ENCODE data around the gene RND3. TPM values are rescaled to one million over a fixed set of nuclear protein-coding genes. Genes with fewer than 3 reads are reported as not detected.

Gene RND3, protein sequence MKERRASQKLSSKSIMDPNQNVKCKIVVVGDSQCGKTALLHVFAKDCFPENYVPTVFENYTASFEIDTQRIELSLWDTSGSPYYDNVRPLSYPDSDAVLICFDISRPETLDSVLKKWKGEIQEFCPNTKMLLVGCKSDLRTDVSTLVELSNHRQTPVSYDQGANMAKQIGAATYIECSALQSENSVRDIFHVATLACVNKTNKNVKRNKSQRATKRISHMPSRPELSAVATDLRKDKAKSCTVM
- under 0.01 TPM for total RNA-seq

DNA sequence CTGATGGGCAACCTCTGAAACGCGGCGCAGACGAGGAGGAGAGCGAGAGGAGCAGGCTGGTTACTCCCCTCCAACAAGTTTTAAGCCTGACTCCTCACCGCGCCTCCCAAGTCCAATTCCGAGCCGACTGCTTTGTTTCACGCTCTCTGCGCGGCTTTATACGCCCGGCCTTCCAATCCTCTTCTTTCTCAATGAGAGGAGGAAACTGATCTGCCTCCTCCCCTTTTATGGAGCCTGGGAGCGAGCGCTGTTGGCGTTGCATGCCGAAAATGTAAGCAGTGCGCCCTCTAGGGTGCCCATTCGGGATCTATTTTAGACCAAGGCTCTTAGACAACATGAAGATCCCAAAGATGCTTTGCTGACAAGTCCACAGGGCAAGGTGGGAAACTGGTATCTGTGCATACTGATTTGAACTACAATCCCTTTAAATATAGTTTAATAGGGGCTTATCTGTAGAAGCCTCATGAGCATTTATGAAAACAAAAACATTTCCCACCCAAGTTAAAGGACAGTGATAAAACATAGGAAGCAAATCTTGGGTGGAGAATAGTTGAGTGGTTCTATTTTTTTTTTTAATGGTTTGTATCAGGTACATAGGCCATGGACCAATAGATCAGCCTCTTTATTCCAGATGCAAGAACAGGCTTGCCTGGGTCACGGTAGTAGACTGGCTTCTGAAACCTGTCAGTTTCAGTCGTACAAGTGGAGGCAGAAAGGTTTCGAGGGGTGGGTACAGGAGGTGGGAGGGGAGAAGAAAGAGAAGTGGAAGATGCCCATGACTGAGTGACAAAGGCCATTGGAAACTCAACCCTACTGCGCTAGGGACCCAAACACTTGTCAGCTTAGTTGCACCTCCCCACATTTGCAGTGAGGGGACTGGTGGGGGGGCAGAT lies at the start of gene RND3:
TSS of gene RND3 (minus strand) at position 131 of the 893 bp plus-strand sequence. CDS start 250 bp downstream, outside the sequence.
- DNase-seq (ENCODE audit: low read depth in 2 of 3, low spot score in 2 of 3): peak in 2 of 3 donors; percentile 58 to 73

DNA sequence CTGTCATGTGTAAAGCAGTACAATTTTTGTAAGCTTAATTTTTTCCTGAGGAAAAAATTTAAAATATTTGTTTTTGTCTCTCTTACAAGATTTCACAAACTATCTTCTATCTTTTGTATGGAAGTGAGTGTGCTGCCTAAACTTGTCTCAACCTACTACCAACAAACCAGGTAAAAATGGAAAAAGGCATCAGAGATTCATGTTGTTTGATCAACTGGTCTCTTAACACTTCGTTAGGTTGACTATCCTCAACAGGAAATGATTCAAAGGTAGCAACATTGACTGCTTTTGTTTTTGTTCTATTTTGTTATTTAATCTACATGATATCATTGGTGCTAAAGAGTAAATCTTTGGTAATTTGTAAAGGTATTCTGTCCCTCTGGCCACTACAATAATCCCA lies 47.7 kb upstream of the RND3 start:
- no peak for DNase-seq (ENCODE audit: low read depth in 2 of 3, low spot score in 2 of 3)

DNA sequence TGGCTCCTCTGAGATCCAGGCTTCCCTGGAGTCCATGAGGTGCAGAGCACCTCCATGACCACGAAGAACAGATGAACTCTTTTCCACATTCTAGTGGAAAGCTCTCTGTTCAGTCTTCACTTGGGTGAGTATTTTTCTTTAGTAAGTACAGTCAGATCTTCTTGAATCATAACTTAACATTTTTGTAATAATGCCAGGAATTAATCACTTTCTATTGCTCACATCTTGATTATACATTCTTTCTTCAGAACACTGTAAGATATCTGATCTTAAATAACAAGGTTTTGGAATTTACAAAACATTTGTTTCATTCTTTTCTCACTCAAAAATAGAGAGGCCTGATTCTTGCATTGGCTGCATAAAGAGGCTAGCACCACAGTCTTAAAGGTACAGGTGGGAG lies 45.4 kb upstream of the RND3 start:
- DNase-seq (ENCODE audit: low read depth in 2 of 3, low spot score in 2 of 3): no peak

DNA sequence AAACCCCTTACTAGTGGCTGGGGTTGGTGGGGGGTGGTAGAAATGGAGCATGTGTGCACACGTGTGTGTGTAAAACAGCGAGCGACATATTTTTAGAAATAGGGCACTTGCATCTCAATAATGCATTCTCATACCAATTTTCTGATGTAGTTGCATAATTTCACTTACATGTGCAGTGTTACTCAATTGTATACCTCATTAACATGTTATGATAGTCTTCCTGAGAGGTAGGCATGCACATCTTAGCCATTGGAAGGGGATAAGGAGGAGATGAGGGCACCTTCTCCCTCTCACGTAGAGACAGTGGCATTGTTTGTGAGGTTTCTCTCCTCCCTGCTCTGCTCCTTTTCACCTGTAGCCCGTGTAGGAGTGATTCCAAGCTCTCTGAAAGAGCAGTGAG lies 44.6 kb upstream of the RND3 start:
- no peak for DNase-seq (ENCODE audit: low read depth in 2 of 3, low spot score in 2 of 3)

DNA sequence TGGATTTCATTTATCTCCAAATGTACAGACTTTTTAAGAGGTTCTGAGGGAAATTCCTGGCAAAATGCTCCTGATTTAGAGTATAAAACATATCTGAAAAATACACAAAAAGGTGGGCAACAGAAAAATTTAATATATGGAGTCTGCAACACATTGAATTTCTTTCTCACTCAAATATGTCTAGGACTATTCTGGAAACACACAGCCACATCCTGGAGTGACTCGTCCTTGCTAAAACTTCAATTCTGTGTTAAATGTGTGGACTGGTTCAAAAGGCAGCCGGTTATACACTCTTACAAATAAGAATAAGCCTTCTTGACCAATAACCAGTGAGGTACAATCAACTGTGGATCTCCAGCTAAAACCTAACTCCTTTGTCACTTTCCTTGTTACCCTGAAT lies 44.1 kb upstream of the RND3 start:
- DNase-seq (ENCODE audit: low read depth in 2 of 3, low spot score in 2 of 3): no peak

DNA sequence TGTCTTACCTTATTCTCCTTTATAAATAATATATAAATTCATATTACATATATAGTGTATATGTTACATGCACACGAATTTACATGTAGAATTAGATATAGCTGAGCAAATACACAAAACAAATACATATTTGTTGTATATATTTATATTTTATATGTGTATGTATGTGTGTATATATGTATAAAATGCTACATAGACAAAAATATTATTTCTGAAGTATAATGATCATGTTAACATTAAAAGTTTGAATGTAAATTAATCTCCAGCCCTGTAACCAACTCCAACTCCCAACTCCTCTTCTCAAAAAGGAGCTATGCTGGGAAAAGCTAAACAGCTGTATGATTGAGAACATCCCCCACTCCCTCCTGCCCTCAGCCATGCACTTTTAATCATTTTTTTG lies 42.7 kb upstream of the RND3 start:
- DNase-seq (ENCODE audit: low read depth in 2 of 3, low spot score in 2 of 3): no peak

DNA sequence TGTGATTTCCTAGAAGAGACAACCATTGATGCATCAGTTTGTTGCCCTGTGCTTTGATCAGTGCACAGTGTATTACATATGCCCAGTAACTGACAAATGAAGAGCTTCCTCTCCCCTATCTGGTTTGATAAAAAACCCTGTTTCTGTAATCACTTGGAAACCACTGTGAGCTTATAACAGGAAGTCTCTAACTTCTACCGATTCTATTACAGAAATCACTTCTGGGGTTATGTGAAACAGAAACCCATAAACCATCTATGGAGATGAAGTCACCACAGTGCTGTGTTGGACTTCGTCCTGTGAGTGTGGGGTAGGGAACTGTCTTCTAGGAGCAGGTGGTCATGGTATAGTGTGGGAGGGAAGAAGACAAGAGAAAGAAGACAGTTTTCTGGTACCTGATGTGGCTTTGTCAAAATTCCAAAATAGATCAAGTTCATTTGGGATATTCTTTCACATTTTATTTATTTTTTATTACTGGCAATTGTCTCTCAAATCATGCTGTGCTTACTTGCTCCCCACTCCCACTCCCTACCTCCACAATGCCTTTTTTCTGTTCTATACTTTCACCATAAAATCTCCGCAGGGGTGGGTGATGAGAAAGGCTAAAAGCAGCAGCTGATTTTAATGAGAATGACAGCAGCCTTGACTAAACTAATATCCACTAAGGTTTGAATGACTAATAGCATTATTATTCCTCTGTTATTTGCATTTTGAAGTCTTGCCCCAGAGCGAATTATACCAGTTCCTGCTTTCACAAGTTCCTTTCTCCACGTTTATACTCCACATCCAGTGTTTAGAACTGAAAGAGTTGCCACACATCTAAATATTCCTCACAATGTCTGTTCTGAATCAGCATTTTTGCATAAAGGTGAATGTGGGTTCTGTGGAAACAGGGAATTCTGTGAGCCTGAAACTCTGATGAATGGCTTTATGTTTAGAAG lies 41.7 kb upstream of the RND3 start:
- DNase-seq (ENCODE audit: low read depth in 2 of 3, low spot score in 2 of 3): no peak

DNA sequence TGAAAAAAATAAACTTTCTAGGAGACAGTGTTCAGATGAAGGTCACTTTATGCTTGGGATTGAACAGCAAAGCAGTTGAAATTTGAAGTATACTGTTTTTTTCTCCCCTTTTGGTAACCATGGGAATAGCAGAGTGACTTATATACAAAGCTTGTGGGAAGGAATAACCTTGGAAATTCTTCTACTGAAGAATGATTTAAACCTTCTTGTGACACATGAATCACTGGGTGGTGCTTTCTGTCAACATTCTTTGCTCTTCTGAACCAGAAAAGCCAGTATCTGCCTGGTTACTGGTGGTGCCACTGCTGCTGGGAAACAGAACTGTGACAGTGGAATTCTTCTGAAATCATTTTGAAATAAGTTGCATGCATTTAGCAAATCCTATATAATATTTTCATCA lies 39.4 kb upstream of the RND3 start:
- DNase-seq (ENCODE audit: low read depth in 2 of 3, low spot score in 2 of 3): no peak

DNA sequence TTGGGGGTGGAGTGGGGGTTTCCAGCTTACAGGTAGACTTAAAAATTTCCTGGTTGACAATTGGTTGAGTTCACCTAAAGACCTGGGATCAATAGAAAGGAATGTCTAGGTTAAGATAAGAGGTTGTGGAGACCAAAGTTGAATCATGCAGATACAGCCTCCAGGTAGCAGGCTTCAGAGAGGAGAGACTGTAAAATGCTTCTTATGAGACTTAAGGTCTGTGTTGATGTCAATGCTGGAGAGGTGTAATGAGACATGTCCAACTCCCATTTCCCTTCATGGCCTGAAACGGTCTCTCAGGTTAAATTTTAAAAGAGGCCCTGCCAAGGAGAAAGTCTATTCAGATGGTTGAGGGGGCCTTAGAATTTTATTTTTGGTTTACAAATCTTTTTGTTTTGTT lies 38.5 kb upstream of the RND3 start:
- DNase-seq (ENCODE audit: low read depth in 2 of 3, low spot score in 2 of 3): no peak

DNA sequence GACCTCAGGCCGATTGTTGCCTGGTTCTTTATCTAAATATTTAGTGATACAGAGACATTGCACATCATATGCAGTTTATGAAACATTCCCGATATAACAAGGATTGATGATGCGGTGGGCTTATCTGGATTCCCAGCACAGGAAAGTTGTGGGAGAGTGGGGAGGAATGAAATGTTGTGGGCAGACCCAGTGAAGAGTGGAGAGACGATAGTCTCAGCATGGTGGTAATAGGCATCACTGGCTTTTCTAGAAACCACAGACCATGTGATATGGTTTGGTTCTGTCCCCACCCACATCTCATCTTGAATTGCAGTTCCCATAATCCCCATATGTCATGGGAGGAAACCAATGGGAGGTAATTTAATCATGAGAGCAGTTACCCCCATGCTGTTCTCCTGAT lies 34.8 kb upstream of the RND3 start:
- DNase-seq (ENCODE audit: low read depth in 2 of 3, low spot score in 2 of 3): no peak

DNA sequence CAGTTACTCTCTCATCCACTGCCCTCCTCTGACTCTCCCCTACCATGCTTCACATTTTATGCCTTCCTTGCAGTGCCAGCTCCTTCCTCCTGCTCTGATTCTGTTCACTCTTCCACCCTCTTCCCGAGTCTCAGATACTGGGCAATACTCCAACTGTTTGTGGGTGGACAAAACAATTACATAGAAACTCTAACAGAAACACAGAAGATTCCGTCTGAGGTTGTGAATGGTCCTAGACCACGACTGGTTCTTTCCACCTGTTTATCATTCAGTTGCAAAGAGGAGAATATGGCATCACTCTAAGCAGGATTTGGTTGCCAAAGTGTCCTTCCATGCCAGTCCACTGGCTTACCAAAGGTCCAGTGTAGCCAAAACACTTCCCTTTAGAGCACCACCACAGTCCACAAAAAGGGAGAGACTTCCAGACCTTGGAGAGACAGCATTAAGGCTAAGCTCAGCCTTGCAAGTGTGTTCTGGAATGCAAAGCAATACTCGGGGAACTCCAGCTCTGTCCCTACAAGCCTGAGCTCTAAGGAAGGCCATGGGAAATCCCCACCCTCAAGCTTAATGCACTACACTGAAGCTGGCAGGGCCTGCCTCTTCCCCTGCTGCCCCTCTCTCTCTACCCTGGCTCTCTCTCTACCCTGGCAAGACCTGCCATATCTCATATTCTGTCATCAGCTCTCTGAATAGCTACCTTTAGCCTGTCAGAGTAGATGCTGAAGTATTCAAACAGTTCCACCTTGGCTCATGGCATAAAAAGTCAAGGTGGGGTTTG lies 33.6 kb upstream of the RND3 start:
- DNase-seq (ENCODE audit: low read depth in 2 of 3, low spot score in 2 of 3): no peak

DNA sequence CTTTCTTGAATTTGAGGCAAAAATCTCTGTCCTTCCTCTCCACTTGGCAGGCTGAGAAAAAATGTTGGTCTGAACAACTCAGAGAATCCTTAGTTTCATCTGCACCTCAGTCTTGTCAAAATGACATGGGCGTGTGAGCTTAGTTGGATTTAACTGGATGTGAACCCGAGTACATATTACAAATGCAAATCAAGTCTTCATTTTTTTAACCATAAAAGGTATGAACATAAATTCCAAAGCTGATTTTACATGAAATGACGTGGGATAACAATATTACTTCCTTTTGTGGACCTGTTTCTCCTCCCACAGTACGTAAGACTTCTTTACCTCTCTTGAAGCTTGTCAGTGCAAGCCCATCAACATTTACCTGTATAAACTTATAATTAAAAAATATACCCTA lies 32.6 kb upstream of the RND3 start:
- DNase-seq (ENCODE audit: low read depth in 2 of 3, low spot score in 2 of 3): no peak

DNA sequence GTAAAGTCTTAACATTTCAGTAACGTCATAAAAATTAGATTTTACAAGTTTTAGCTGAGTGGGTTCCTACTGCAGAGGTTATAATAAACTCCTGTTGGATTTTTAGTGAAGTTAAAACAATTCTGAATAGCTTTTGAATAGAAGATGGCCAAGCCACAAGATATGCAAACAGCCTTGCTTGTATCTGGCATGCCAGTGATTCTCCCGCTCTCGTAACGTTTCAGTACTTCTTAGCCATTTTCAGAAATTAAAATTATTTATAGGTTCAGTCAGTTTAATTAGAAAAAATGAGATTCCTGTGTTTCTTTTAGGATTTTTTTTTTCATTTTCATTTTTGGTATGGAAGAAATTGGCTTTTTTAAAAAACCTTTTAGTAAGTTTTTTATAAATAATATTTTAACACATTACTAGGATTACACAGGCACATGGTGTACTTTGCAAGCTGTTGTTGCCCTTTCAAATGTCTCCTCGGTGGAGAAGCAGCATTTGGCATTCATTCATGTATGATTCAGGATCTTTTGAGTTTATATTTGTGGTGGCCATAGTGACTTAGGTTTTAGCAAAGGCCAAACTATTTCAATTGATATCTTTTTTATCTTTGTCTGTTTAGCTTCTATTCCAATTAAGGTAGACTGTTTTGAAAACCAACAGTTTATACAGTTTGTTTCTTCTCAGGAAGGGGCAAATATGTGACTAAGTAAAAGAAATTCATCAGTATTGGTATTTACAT lies 30.6 kb upstream of the RND3 start:
- DNase-seq (ENCODE audit: low read depth in 2 of 3, low spot score in 2 of 3): no peak

DNA sequence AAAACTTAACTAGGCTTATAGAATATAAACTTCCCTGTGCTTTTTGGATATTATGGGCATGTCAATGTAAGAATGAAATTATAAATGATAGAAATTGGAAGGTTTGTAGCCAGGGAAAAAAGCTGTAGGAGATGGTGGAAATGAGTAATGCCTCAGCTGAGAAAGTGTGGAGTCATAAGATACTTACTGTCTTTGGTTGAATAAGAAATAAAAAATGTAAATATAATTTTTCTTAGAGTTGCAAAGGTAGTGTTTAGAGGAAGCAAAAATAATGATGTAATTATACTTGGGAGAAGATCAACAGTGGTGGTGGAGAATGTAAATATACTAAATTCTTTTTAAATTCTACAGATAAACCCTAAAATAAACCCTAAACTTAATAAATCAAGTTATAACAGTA lies 26.2 kb upstream of the RND3 start:
- no peak for DNase-seq (ENCODE audit: low read depth in 2 of 3, low spot score in 2 of 3)

DNA sequence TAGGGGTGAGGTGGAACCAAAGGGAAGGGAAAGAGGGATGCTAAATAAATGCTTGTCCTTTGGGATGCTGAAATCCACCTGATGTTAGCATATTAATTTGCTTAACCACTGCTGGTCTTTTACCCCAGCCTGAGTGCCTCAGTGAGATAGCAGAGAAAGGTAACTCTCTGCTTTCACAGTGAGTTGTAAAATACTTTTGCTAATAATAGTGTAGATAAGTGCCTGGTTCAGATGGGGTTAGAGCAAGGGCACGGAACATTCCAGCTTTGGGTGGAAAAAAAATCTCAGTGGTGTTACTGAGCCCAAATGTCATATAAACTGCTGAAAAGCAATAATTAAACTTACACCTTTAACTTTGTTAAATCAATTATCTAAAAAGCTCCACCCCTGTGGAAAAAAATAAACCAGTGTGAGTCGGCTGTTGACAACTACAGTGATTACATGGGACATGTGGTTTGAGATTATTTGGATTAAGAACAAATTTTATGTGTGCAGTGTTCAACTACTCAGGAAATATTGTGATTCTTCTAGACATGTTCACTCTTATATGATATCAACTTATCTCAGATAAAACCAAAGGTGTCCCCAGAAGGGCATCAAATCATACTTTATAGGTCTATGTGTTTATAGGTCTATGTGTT lies 21.1 kb upstream of the RND3 start:
- no peak for DNase-seq (ENCODE audit: low read depth in 2 of 3, low spot score in 2 of 3)

DNA sequence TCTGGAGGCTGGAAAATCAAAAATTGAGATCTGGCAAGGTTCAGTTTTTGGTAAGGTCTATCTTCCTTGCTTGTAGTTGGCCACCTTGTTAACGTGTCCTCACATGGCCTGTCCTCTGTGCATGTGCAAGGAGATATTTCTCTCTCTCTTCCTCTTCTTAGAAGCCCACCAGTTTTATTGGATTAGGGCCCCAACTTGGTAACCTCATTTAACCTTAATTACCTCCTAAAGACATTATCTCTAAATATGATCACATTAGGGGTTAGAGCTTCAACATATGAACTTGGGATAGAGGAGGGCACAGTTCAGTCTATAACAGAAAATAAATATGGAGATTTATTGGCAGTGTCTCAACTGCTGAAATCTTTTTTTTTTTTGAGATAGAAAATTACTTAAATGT lies 19.6 kb upstream of the RND3 start:
- no peak for DNase-seq (ENCODE audit: low read depth in 2 of 3, low spot score in 2 of 3)

DNA sequence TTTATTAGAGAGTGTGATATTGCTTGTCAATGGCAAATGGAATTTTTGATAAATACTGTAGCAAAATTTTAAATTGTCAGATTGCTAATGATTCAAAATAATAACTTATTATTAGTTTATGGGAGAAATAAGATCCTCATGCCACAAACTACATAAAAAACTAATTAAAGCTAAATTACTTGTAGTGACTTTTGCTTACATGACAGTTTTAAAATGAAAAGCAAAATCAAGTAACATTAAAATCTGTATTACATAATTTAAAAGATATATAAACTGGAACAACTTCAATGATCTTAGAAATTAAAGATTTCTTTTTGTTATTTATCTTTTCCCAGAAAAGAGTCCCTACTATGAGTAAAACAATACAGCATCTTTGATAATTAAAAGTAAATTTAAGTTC lies 17.7 kb upstream of the RND3 start:
- no peak for DNase-seq (ENCODE audit: low read depth in 2 of 3, low spot score in 2 of 3)

DNA sequence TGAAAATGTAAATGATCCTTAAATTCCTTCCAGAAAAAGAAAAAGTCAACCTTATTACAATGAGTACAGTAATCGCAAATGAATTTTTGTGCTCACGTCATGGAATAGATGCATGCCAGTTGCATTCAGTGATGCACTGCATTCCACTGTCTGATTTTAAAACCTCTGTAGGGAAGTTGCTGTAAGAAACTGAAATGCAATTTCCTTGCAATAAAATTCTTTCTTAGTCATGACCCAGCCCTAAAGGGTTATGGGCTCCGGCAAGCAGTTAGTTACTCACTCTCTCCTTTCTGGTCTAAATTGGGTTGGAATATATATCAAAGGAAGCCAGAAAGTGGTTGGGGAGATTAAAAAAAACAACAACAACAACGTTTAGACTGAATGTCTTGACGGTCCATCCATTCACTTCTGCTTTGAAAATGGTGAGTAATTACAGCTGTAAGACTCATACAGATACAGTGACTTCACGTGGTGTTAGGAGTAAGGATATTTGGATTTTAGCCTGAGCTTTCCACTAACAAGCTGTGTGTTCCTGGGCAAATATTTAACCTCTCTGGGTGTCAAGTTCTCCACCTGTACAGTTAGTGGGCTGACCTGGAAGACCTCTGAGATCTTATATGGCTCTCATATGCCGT lies 8.6 kb upstream of the RND3 start:
- no peak for DNase-seq (ENCODE audit: low read depth in 2 of 3, low spot score in 2 of 3)

DNA sequence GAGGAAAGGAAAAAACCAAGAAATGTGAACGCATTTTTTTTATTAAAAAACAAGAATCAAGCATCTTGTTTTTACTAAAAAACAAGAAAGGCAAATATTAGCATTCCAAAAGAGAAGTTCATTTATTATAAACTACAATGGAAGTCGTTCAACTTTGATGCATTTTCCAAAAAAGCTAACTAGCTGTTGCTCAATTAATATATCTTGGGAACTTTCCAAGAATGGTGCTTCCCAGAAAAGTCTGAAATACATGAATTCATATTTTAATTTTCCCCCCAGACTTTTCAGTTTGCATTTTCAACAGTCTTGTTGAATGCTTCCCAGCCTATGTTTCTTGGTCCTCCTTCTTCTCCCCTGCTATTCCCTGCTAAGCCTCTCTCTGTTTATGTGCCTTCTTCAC lies 7.5 kb upstream of the RND3 start:
- DNase-seq (ENCODE audit: low read depth in 2 of 3, low spot score in 2 of 3): no peak

All from hematopoietic multipotent progenitor cell (in vitro differentiated cells).